Endothelial cell of umbilical vein (primary cell): ENCODE measurements around the gene SLC27A6. TPM values are rescaled to one million over a fixed set of nuclear protein-coding genes. Genes with fewer than 3 reads are reported as not detected.

Experiments used
- BruUV-seq: library from RNA; stranded (reverse); fragments of 400-500 nt; replicated peaks from 2 replicates; lab custom pipeline; 2021; lab: Mats Ljungman, UMichigan
- CTCF ChIA-PET: fragments of 300-600, 350-600 bp; sonication (Branson Sonifier 250); formaldehyde crosslinking; loops from one replicate; lab custom pipeline; 2021; ENCODE audit warnings: antibody characterized with exemption, inconsistent platforms; lab: Charles Lee
- POLR2A ChIA-PET: fragments of 300-600, 350-600 bp; sonication (Branson Sonifier 250); formaldehyde crosslinking; loops from one replicate; lab custom pipeline; 2021; ENCODE audit warnings: antibody characterized with exemption, inconsistent platforms; lab: Charles Lee
- DNase-seq: peaks from one replicate; pipeline ENCODE4 v3.0.0-alpha.2; 2011; ENCODE audit warnings: low read depth, low spot score
- FAIRE-seq: peaks from 2 replicates; lab custom pipeline; 2011; peaks lifted over from hg19 to GRCh38; lab: Jason Lieb, UNC
- H2AFZ ChIP-seq: 2 replicates; pipeline ENCODE4 v1.6.0; 2012; ENCODE audit warnings: low read depth, low read length, control low read depth, inconsistent platforms
- H3K27ac ChIP-seq: 2 replicates; pipeline ENCODE4 v1.5.1; 2011; ENCODE audit warnings: low read depth, mild to moderate bottlenecking, control low read depth, low read length, moderate library complexity; ENCODE audit not compliant: insufficient read depth
- H3K27me3 ChIP-seq, 2 experiments: 2 replicates each; pipeline versions ENCODE4 v1.6.0 to v1.6.1; 2011; ENCODE audit warnings: low read length in 2 of 2, mixed read lengths in 1 of 2; ENCODE audit not compliant: control insufficient read depth in 2 of 2, insufficient read depth in 2 of 2
- H3K36me3 ChIP-seq, 2 experiments: 2 replicates in 1 of 2; 3 replicates in 1 of 2; pipeline ENCODE4 v1.5.1; 2011; ENCODE audit warnings: low read length in 2 of 2, mild to moderate bottlenecking in 1 of 2, moderate library complexity in 1 of 2; ENCODE audit not compliant: control insufficient read depth in 2 of 2, insufficient read depth in 2 of 2; ENCODE audit errors: extremely low read depth in 1 of 2
- H3K4me1 ChIP-seq: 3 replicates; pipeline ENCODE4 v1.5.1; 2011; ENCODE audit warnings: mild to moderate bottlenecking, low read length; ENCODE audit not compliant: control insufficient read depth, insufficient read depth; ENCODE audit errors: extremely low read depth
- H3K4me2 ChIP-seq: 2 replicates; pipeline ENCODE4 v1.6.1; 2011; ENCODE audit warnings: low read length, control low read depth, mixed read lengths; ENCODE audit not compliant: insufficient read depth
- H3K4me3 ChIP-seq, 3 experiments: fragments of 200-600 bp in 1 of 3; sonication (generic), shearing (Covaris generic) in 1 of 3; replicated peaks in 1 of 3; 2 replicates each; pipeline ENCODE4 v1.5.1; 2011 to 2016; ENCODE audit warnings: control low read depth in 3 of 3, low read length in 3 of 3, mild to moderate bottlenecking in 2 of 3, inconsistent platforms in 1 of 3, low read depth in 1 of 3, moderate library complexity in 1 of 3; ENCODE audit not compliant: insufficient read depth in 1 of 3
- H3K79me2 ChIP-seq: 2 replicates; pipeline ENCODE4 v1.6.0; 2012; ENCODE audit warnings: low read length, inconsistent platforms; ENCODE audit not compliant: control insufficient read depth, insufficient read depth
- H3K9ac ChIP-seq: replicated peaks from 2 replicates; pipeline ENCODE3; 2011; ENCODE audit warnings: low read length, control low read depth; ENCODE audit not compliant: insufficient read depth; ENCODE audit errors: extremely low read depth
- H3K9me1 ChIP-seq: replicated peaks from 3 replicates; pipeline ENCODE4 v1.6.0; 2011; ENCODE audit warnings: mild to moderate bottlenecking, low read length; ENCODE audit not compliant: control insufficient read depth, insufficient read depth; ENCODE audit errors: extremely low read depth
- H3K9me3 ChIP-seq: replicated peaks from 2 replicates; pipeline ENCODE4 v1.5.1; 2012; ENCODE audit warnings: low read length, inconsistent platforms; ENCODE audit not compliant: control insufficient read depth, insufficient read depth
- H4K20me1 ChIP-seq: replicated peaks from 2 replicates; pipeline ENCODE3; 2011; ENCODE audit warnings: mild to moderate bottlenecking, low read length; ENCODE audit not compliant: control insufficient read depth, insufficient read depth; ENCODE audit errors: extremely low read depth
- FOS ChIP-seq: IDR thresholded peaks from 2 replicates; pipeline ENCODE4 v1.6.1; 2011; ENCODE audit warnings: mild to moderate bottlenecking, low read length, moderate library complexity, borderline replicate concordance; ENCODE audit not compliant: insufficient read depth
- GATA2 ChIP-seq: IDR thresholded peaks from 2 replicates; pipeline ENCODE4 v1.7.0; 2011; ENCODE audit warnings: low read depth, mild to moderate bottlenecking, moderate library complexity, mixed read lengths, low read length; ENCODE audit not compliant: insufficient read length, insufficient read depth
- JUN ChIP-seq: IDR thresholded peaks from 2 replicates; pipeline ENCODE4 v1.6.1; 2011; ENCODE audit warnings: borderline replicate concordance, low read depth; ENCODE audit not compliant: insufficient read length, insufficient read depth
- dilution Hi-C: fragments of 300-500 bp; cut with MboI; formaldehyde crosslinking; loops from one replicate; pipeline ENCODE4 v1.15.0; 2019; ENCODE audit warnings: low sequenced_read_pairs; ENCODE audit not compliant: extremely low pct_ligation_motif_present
- intact Hi-C: fragments of 100-400 bp; cut with micrococcal nuclease; formaldehyde crosslinking; loops from one replicate; pipeline ENCODE4 v1.10.0; 2022
- polyA plus RNA-seq, 4 experiments: library from polyadenylated mRNA; depleted of rRNA in 3 of 4; stranded (reverse) in 3 of 4; unstranded in 1 of 4; fragments of >200 nt; gene quantifications; 2 replicates each; pipeline versions ENCODE4 v1.2.1 to v1.2.3, GENCODE V29; 2011 to 2012; ENCODE audit warnings: missing spikeins in 1 of 4
- total RNA-seq: library from RNA; stranded (reverse); gene quantifications from 2 replicates; pipeline ENCODE4 v1.2.3, GENCODE V29; 2021
- TF ChIP-seq, protein P1 (sequence below): IDR thresholded peaks from 2 replicates; pipeline ENCODE4 v1.6.1; 2011; ENCODE audit not compliant: insufficient read depth, insufficient read length
- TF ChIP-seq, protein P2 (sequence below), 2 donors: IDR thresholded peaks; 1 replicate in 1 of 2; 2 replicates in 1 of 2; pipeline ENCODE4 v1.5.1; 2011; ENCODE audit warnings: low read length in 2 of 2, mild to moderate bottlenecking in 2 of 2, moderate library complexity in 2 of 2, control low read depth in 1 of 2, inconsistent platforms in 1 of 2, low read depth in 1 of 2; ENCODE audit not compliant: insufficient read depth in 1 of 2; ENCODE audit errors: extremely low read depth in 1 of 2

SLC27A6 gene
- total and polyA plus RNA-seq, 2 donors (not counting 3 experiments of a cell fraction or from before 2014, with no cell fraction given), result 0.10 TPM; not detected in 1

DNA sequence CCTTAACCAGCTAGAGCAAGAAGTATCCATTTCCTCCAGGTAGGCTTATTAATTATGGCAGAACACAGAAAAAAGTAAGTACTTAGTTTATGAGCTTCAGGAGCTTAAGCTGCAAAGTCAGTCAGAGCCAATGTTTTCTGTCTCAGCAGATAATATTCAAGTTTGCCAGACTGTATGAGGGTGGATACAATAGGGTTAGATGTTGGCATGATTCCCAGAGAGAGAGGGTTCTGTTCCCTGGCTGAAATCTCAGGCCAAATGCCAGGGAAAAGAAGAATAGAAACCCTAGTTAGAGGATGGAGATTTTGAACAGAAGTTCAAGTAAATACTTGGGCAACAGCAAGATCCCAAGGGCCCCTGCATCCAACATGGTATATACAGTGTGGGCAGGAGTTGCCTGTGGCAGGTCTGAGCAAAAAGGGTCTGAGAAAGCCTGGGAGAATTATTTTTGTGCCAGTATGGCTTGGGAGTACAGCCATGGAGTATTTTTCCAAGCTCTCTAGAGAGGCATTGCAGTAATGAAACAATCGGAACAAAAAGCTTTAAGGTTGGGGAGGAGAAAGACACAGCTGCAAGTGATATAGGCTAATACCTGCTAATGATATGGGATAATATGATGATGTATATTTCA, 98.3 kb downstream of the SLC27A6 start:
- DNase-seq, result peak; percentile 74
- intact Hi-C loops, result no loop called here
- dilution Hi-C loops, result no loop called here
- peak; percentile 54 for FAIRE-seq
- TF ChIP-seq FOS, result no peak
- TF ChIP-seq GATA2, result no peak
- Histone ChIP-seq H3K4me1 (no peaks in the 10 kb centered on the region), H3K4me2 (no peak overlapping the region), H3K27ac (no peak overlapping the region), H3K36me3 (no peaks in the 10 kb centered on the region), H3K9ac (no peak overlapping the region), H2AFZ (no peak overlapping the region), H3K4me3 (no peak overlapping the region), H3K27me3 (no peaks in the 10 kb centered on the region), H4K20me1 (no peaks in the 10 kb centered on the region), H3K9me1 (no peaks in the 10 kb centered on the region), H3K79me2 (no peaks in the 10 kb centered on the region), H3K9me3 (no peaks in the 10 kb centered on the region)
- POLR2A ChIA-PET, result no interaction called here
- no TSS peak for BruUV-seq
- CTCF ChIA-PET, result no interaction called here

DNA sequence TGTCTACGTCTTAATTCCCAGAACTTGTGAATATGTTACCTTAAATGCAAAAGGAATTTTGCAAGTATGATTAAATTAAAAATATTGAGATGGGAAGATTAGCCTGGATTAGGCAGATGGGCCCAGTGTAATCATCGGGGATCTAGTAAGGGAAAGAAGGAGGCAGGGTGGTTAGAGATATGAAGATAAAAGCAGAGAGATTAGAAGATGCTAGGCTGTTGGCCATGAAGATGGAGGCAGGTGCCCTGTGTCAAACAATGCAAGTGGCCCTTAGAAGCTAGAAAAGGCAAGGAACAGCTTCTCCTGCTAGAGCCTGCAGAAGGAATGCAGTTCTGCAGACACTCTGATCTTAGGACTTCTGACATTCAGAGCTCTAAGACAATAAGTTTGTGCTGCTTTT, 100.4 kb downstream of the SLC27A6 start:
- Histone ChIP-seq H2AFZ (no peak overlapping the region), H3K79me2 (no peaks in the 10 kb centered on the region), H3K4me1 (no peaks in the 10 kb centered on the region), H3K9me3 (no peaks in the 10 kb centered on the region), H3K27ac (no peak overlapping the region), H3K9me1 (no peaks in the 10 kb centered on the region), H3K4me3 (no peak overlapping the region), H3K36me3 (no peaks in the 10 kb centered on the region), H3K9ac (no peak overlapping the region), H3K4me2 (no peak overlapping the region), H4K20me1 (no peaks in the 10 kb centered on the region), H3K27me3 (no peaks in the 10 kb centered on the region)
- TF ChIP-seq, protein P1, sequence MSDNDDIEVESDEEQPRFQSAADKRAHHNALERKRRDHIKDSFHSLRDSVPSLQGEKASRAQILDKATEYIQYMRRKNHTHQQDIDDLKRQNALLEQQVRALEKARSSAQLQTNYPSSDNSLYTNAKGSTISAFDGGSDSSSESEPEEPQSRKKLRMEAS, result no peak
- no peak for TF ChIP-seq JUN
- TF ChIP-seq, protein P2, sequence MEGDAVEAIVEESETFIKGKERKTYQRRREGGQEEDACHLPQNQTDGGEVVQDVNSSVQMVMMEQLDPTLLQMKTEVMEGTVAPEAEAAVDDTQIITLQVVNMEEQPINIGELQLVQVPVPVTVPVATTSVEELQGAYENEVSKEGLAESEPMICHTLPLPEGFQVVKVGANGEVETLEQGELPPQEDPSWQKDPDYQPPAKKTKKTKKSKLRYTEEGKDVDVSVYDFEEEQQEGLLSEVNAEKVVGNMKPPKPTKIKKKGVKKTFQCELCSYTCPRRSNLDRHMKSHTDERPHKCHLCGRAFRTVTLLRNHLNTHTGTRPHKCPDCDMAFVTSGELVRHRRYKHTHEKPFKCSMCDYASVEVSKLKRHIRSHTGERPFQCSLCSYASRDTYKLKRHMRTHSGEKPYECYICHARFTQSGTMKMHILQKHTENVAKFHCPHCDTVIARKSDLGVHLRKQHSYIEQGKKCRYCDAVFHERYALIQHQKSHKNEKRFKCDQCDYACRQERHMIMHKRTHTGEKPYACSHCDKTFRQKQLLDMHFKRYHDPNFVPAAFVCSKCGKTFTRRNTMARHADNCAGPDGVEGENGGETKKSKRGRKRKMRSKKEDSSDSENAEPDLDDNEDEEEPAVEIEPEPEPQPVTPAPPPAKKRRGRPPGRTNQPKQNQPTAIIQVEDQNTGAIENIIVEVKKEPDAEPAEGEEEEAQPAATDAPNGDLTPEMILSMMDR (IDR thresholded peaks at IDR 0.05; ENCODE audit: extremely low read depth in 1 of 2, insufficient read depth in 1 of 2, low read depth in 1 of 2, low read length in 2 of 2), result no peak
- POLR2A ChIA-PET, result no interaction called here
- FAIRE-seq, result no peak
- no peak for DNase-seq
- BruUV-seq, result no TSS peak
- dilution Hi-C loops (no loop called here), intact Hi-C loops (no loop called here)
- CTCF ChIA-PET, result no interaction called here
